GM12878 (cell line): ENCODE data around the gene C1QTNF8. TPM values are rescaled to one million over a fixed set of nuclear protein-coding genes. Genes with fewer than 3 reads are reported as not detected.

Experiments
- ATAC-seq: fragments of 200-7000 bp; cut with Tn5 transposase; 3 replicates; pipeline ENCODE4 v1.9.1; 2020; ENCODE audit warnings: mild to moderate bottlenecking, moderate library complexity
- BruUV-seq: library from RNA; stranded (reverse); fragments of 400-500 nt; replicated peaks from 2 replicates; lab custom pipeline; 2021; lab: Mats Ljungman, UMichigan
- CTCF ChIA-PET: fragments of 300-600 bp; sonication (Branson Sonifier 250); formaldehyde crosslinking; extraction: SDS; loops from one replicate; lab custom pipeline; 2021; ENCODE audit warnings: inconsistent platforms; lab: Yijun Ruan, JAX
- POLR2A ChIA-PET: fragments of 350-600 bp; formaldehyde crosslinking; extraction: SDS; loops from one replicate; lab custom pipeline; 2021; ENCODE audit warnings: inconsistent platforms; lab: Charles Lee
- RAD21 ChIA-PET: fragments of 300-600 bp; sonication (Branson Sonifier 250); formaldehyde crosslinking; loops from one replicate; lab custom pipeline; 2023; ENCODE audit warnings: antibody characterized with exemption; ENCODE audit not compliant: unreplicated experiment; lab: Charles Lee
- SMC1A ChIA-PET: fragments of 300-600 bp; sonication (Branson Sonifier 250); formaldehyde crosslinking; loops from one replicate; lab custom pipeline; 2023; ENCODE audit not compliant: unreplicated experiment, uncharacterized antibody; lab: Charles Lee
- DNase-seq: peaks from one replicate; pipeline ENCODE4 v3.0.0-alpha.2; 2011; ENCODE audit warnings: low read depth, low spot score
- FAIRE-seq: peaks from 3 replicates; lab custom pipeline; 2011; peaks lifted over from hg19 to GRCh38; lab: Jason Lieb, UNC
- H2AFZ ChIP-seq: 2 replicates; pipeline ENCODE4 v1.6.0; 2011; ENCODE audit warnings: low read depth, low read length, control low read depth; ENCODE audit not compliant: control insufficient read depth
- H3K27ac ChIP-seq: 2 replicates; pipeline ENCODE4 v1.5.1; 2011; ENCODE audit warnings: control low read depth; ENCODE audit not compliant: control insufficient read depth, insufficient read depth
- H3K27me3 ChIP-seq, 2 experiments: replicated peaks in 1 of 2; 2 replicates each; pipeline versions ENCODE4 v1.6.0 to v1.6.1; 2011; ENCODE audit warnings: low read length in 1 of 2; ENCODE audit not compliant: control insufficient read depth in 2 of 2, insufficient read depth in 2 of 2
- H3K36me3 ChIP-seq, 2 experiments: 2 replicates each; pipeline ENCODE4 v1.5.1; 2011; ENCODE audit warnings: low read length in 1 of 2; ENCODE audit not compliant: control insufficient read depth in 2 of 2, insufficient read depth in 2 of 2
- H3K4me1 ChIP-seq: 2 replicates; pipeline ENCODE4 v1.6.1; 2011; ENCODE audit warnings: mild to moderate bottlenecking, low read length, moderate library complexity, mixed read lengths; ENCODE audit not compliant: control insufficient read depth, insufficient read depth
- H3K4me2 ChIP-seq: 2 replicates; pipeline ENCODE4 v1.6.0; 2011; ENCODE audit warnings: control low read depth; ENCODE audit not compliant: control insufficient read depth, insufficient read depth
- H3K4me3 ChIP-seq: fragments of 200-600 bp; sonication (generic); 2 replicates; pipeline ENCODE4 v1.5.1; 2016
- H3K79me2 ChIP-seq: 2 replicates; pipeline ENCODE4 v1.6.0; 2011; ENCODE audit warnings: low read length; ENCODE audit not compliant: control insufficient read depth, insufficient read depth
- H3K9ac ChIP-seq: 2 replicates; pipeline ENCODE4 v1.8.0; 2011; ENCODE audit warnings: low read length, control low read depth, mixed read lengths; ENCODE audit not compliant: control insufficient read depth, insufficient read depth
- H3K9me3 ChIP-seq: replicated peaks from 3 replicates; pipeline ENCODE4 v1.5.1; 2011; ENCODE audit warnings: mild to moderate bottlenecking, low read length; ENCODE audit not compliant: control insufficient read depth, insufficient read depth
- H4K20me1 ChIP-seq: 2 replicates; pipeline ENCODE4 v1.6.0; 2011; ENCODE audit not compliant: control insufficient read depth, insufficient read depth
- DPF2 ChIP-seq: fragments of 450-650 bp; IDR thresholded peaks from 2 replicates; pipeline ENCODE4 v1.6.1; 2017; ENCODE audit warnings: mild to moderate bottlenecking
- EED ChIP-seq: sonication (generic); IDR thresholded peaks from 2 replicates; pipeline ENCODE4 v1.6.1; 2016; ENCODE audit warnings: antibody characterized with exemption, low read depth
- JUNB ChIP-seq: IDR thresholded peaks from 2 replicates; pipeline ENCODE4 v1.6.1; 2016; ENCODE audit warnings: antibody characterized with exemption, mild to moderate bottlenecking
- NKRF ChIP-seq: fragments of 450-650 bp; conservative IDR thresholded peaks from 2 replicates; pipeline ENCODE4 v1.6.1; 2017; ENCODE audit warnings: mild to moderate bottlenecking, moderate library complexity
- PML ChIP-seq: IDR thresholded peaks from 2 replicates; pipeline ENCODE4 v1.6.1; 2012; ENCODE audit warnings: low read length, inconsistent platforms
- SIX5 ChIP-seq: IDR thresholded peaks from 2 replicates; pipeline ENCODE4 v1.6.1; 2011; ENCODE audit warnings: mild to moderate bottlenecking, low read depth, low read length, moderate library complexity; ENCODE audit not compliant: severe bottlenecking
- SMC3 ChIP-seq: IDR thresholded peaks from 2 replicates; pipeline ENCODE4 v1.6.1; 2011; ENCODE audit warnings: low read length, improper control_type of control experiment, borderline replicate concordance
- SP1 ChIP-seq: IDR thresholded peaks from one replicate; pipeline ENCODE4 v1.6.1; 2011; ENCODE audit warnings: low read depth, low read length
- WGBS: methylation state at CpG from one replicate; pipeline ENCODE4 v1.1.6; 2016; ENCODE audit warnings: low lambda C conversion rate; ENCODE audit not compliant: insufficient replicate concordance, insufficient coverage; ENCODE audit errors: missing lambda C conversion rate; 5-methylcytosine and 5-hydroxymethylcytosine counted together
- in situ Hi-C: fragments of 300-500 bp; cut with MboI; formaldehyde crosslinking; loops from 9 replicates; pipeline ENCODE4 v1.14.3; 2018; ENCODE audit warnings: mixed read lengths
- intact Hi-C: fragments of 100-400 bp; cut with micrococcal nuclease; formaldehyde crosslinking; loops from one replicate; pipeline ENCODE4 v1.14.2; 2022; ENCODE audit not compliant: unreplicated experiment
- polyA plus RNA-seq, 11 experiments: library from polyadenylated mRNA; depleted of rRNA in 4 of 11; unstranded in 6 of 11; stranded (reverse) in 5 of 11; fragments of >200 nt; fragmentation: Nextera tagmentation in 4 of 11; fragmentation: Illumina TruSeq in 1 of 11; extraction: Ambion mirVana in 4 of 11; extraction: Trizol in 1 of 11; gene quantifications; 1 replicate in 1 of 11; 2 replicates in 10 of 11; pipeline versions ENCODE4 v1.2.1 to v1.2.3, GENCODE V29; 2011 to 2016; ENCODE audit warnings: inconsistent platforms in 2 of 11, missing spikeins in 2 of 11, low read depth in 1 of 11
- total RNA-seq, 4 experiments: library from RNA; depleted of rRNA in 3 of 4; stranded (reverse); fragments of >200 nt in 3 of 4; fragmentation: Illumina TruSeq in 1 of 4; extraction: Trizol in 1 of 4; gene quantifications; 2 replicates each; pipeline versions ENCODE4 v1.2.1 to v1.2.3, GENCODE V29; 2013 to 2021

The C1QTNF8 gene
- total and polyA plus RNA-seq, 10 of the 15 experiments (the other 5 are each of a cell fraction or from before 2014, with no cell fraction given), result not detected

GRCh38 chr16:1117176-1117900 lies 21.3 kb upstream of the C1QTNF8 start:
- no peaks in the 10 kb centered on the region for H3K79me2 ChIP-seq
- RAD21 ChIA-PET, result no interaction called here
- POLR2A ChIA-PET, result no interaction called here
- ATAC-seq (no peak), DNase-seq (no peak), FAIRE-seq (no peak)
- H3K4me1 ChIP-seq, result no peaks in the 10 kb centered on the region
- H3K4me3 ChIP-seq, result no peak overlapping the region
- H3K9ac ChIP-seq, result no peak overlapping the region
- H4K20me1 ChIP-seq, result no peaks in the 10 kb centered on the region
- H3K36me3 ChIP-seq, result no peaks in the 10 kb centered on the region
- no peaks in the 10 kb centered on the region for H3K27me3 ChIP-seq
- in situ Hi-C loops (no loop called here), intact Hi-C loops (no loop called here)
- H3K4me2 ChIP-seq, result no peak overlapping the region
- H2AFZ ChIP-seq, result no peak overlapping the region
- no TSS peak for BruUV-seq
- 52% methylated on average over 31 of the region's 34 CpGs for WGBS
- CTCF ChIA-PET, result no interaction called here
- TF ChIP-seq DPF2 (no peak), SMC3 (no peak), EED (no peak), JUNB (no peak), PML (no peak), SP1 (no peak), SIX5 (no peak), NKRF (no peak)
- no peak overlapping the region for H3K27ac ChIP-seq
- no peaks in the 10 kb centered on the region for H3K9me3 ChIP-seq
- SMC1A ChIA-PET, result no interaction called here
